GM19099 (cell line): ENCODE results near the gene ARHGEF7.

ENCODE experiments used
- POLR2A ChIP-seq: IDR thresholded peaks from 3 replicates; pipeline ENCODE4 v1.6.1; 2011; ENCODE audit warnings: low read depth; ENCODE audit not compliant: insufficient read length; ENCODE audit errors: extremely low read depth

The ARHGEF7 gene

GRCh38 chr13:111316161-111316730, 201.1 kb downstream of the ARHGEF7 start:
- no peak for TF ChIP-seq POLR2A

DNA sequence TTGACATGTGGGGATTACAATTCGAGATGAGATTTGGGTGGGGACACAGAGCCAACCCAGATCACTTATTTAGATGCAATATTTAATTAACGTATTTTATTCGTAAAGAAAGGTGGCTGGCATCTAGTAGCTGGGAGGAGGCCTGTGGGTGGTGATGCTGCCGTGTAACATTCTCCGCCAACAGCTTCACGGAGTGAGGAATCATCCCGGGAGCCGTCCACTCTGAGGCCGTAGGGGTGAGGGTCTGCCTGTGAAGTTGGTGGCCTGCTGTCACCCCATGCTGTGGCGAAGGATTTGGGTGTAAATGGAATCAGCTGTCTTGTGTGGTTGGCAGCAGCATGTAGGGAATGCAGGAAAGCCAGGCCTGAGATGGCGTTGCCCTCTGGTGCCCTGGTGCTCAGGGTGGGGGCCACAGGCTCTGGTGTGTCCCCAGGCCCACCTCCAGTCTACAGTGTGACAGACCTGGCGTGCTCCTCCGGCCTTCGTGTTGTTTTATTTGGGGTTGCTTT, 202.0 kb downstream of the ARHGEF7 start:
- no peak for TF ChIP-seq POLR2A

- TF ChIP-seq POLR2A, result no peak
Measured at GRCh38 chr13:111317571-111318345, 202.6 kb downstream of the ARHGEF7 start.

GRCh38 chr13:111318386-111318785, 203.3 kb downstream of the ARHGEF7 start:
- no peak for TF ChIP-seq POLR2A

DNA sequence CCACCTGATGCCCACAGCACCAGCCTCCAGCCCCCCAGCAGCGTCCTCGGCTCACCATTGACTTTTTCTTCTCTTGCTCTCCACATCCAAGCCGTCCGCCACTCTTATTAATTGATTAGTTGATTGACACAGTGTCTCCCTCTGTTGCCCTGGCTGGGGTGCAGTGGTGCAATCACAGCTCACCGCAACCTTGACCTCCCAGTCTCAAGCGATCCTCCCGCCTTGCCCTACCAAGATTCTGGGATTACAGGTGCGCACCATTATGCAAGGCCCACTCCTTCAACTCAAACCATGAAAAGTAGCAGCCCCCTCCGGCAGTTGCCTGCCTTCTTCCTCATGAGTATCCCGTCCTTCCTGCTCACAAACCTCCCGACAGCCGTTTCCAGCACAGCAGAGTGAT, 204.4 kb downstream of the ARHGEF7 start:
- no peak for TF ChIP-seq POLR2A

DNA sequence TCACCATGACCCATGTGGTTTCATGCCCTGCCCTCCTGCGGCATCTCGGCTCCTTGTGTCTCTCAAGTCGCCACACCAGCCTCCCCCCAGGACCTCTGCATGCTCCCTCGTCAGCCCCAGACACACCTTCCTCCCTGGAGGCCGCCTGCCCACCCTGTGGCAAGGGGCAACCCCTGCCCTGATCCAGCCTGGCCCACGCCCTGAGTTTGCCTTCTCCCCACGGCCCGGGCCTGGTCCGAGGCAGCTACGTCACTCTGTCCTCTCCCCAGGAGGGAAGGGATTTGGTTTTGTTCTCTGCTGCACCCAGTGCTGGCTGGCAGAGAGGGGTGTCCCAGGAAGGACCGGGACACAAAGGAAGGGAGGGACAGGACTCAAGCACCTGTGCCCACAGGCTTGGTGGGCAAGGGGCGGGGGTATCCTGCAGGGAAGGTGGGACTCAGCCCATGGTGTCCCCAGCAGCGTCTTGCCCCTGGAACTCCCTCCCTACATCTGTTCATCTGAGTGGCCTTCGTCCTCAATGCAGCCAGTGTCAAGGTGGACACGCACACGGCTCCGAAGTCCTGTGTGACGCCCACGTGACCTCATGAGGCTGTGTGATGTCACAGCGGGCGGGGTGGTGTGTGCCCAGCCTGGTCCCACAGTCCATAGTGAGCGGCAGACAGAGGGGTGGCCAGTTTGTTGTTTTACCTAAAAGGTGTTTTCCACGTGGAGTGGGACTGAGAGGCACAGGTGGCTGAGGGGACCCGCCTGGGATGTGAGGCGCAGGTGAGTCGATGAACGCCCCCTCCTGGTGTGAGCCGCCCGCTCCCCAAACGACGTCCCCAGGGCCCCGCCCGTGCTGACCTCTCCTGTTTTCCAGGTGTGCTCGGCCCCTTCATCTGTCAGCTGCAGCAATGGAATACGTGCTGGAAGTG, 205.1 kb downstream of the ARHGEF7 start, which contains the start of gene TEX29:
Gene TEX29 (plus strand): TSS at position 645 of the 914 bp plus-strand sequence. CDS start 249 bp downstream, at position 894.
- TF ChIP-seq POLR2A, result no peak

- TF ChIP-seq POLR2A, result no peak
Measured at GRCh38 chr13:111322001-111322915, 207.1 kb downstream of the ARHGEF7 start.

GRCh38 chr13:111322916-111323331, 207.8 kb downstream of the ARHGEF7 start:
- no peak for TF ChIP-seq POLR2A

GRCh38 chr13:111323549-111323948, 208.4 kb downstream of the ARHGEF7 start:
- TF ChIP-seq POLR2A, result no peak

DNA sequence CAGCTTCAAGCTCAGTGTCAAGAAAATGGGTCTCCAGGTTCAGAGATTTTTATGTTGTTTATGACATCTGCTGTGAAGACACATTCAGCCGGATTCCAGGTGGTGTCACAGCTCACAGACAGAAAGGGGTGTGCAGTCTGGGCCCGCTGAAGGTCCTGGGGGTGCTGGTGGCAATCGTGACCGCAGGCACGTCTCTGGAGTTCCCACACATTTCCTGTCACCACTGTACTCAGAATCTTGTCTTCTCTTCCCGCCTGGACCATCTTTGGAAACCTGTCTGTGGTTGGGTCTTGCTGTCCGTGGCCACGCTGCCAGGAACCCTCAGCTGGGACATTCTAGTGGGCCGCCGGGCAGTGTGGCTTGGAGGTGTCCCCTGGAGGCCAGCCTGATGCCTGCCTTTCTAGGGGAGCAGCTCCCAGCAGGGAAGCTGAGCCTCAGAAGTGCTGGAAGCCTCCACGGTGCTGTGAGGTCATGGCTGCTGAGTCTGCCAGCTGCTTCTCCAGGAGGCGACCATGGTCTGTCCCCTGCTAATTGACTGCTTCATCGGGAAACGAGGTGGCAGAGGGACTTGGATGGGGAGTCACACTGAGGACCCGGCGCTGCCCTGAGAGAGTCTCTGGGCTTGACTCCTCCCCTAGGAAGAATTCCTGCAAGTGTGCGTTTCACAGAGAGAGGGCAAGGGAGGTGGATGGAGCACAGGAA, 209.0 kb downstream of the ARHGEF7 start:
- no peak for TF ChIP-seq POLR2A

GRCh38 chr13:111324736-111325135, 209.6 kb downstream of the ARHGEF7 start:
- no peak for TF ChIP-seq POLR2A

DNA sequence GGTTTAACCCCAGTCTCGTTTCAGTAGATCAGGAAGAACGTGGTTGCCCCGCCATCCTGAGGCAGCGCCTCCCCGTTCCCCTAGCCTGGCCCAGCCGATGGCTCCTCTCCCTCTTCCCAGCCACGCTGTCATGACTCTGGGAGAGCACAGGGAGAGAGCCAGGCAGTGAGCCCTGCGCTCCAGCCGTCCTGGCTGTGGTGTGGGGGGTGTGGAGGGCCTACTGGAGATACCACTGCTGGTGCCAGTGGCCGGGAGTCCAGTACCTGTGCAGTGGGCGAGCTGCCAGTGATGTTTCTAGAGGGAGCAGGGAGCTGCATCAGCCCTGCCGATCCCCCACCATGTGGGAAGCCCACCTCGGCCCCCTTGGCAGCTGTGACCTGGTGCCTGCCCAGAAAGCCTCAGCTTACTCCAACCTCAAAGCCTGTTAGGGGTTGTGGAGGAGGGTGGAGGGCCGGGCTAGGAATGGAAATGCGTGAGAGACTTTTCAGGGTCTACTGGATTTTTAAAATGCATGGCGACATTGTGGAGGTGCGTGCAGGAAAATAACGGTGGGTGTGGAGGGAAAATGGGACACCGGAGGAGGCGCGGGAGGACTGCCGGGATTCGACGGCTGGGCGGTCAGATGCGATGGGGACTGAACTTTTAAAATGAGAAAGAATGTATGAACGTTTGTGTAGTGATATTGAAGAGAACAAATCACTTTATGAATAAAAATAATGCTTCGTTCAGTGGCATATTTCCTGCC, 210.2 kb downstream of the ARHGEF7 start:
- TF ChIP-seq POLR2A, result no peak

DNA sequence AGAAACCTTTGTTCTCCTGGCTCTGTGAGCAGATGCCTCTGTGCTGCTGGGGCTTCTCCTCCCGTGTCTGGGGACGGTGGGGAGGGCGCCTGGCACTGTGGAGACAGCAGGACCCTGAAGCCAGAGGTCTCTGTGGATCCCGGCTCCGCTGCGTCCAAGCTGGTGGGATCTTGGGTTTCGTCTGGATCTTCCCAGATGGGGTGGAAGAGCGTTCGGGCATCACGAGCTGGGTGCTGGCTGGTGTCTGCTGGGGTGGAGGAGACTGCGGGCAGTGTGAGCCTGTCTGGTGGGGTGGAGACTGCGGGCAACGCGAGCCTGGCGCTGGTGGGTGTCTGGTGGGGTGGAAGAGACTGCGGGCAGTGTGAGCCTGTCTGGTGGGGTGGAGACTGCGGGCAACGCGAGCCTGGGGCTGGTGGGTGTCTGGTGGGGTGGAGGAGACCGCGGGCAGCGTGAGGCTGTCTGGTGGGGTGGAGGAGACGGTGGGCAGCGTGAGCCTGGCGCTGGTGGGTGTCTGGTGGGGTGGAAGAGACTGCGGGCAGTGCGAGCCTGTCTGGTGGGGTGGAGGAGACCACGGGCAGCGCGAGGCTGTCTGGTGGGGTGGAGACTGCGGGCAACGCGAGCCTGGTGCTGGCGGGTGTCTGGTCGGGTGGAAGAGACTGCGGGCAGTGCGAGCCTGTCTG, 211.0 kb downstream of the ARHGEF7 start:
- TF ChIP-seq POLR2A, result no peak

DNA sequence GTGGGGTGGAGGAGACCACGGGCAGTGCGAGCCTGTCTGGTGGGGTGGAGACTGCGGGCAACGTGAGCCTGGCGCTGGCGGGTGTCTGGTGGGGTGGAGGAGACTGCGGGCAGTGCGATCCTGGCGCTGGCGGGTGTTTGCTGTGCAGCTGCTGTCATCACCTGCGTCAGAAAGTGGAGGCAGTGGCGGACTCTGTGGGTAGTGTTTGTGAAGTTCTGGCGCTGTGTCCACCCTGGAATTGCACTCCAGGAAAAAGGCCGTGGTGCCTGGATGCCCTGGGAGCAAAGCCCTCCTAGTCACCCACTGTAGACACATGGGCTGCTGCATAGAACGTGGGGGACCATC, 211.5 kb downstream of the ARHGEF7 start:
- no peak for TF ChIP-seq POLR2A
